GM12873 (cell line): ENCODE measurements around the gene PLA2G6.
A peak's percentile ranks its signal among the peaks of the same experiment; 100 is the strongest.

Experiments used
- TF ChIP-seq, protein P1 (sequence below): IDR thresholded peaks from 2 replicates; pipeline ENCODE4 v1.5.1; 2012; ENCODE audit warnings: low read depth, mild to moderate bottlenecking, moderate library complexity, low read length, control low read depth; ENCODE audit not compliant: insufficient read depth; ENCODE audit errors: missing control alignments

The PLA2G6 gene

DNA sequence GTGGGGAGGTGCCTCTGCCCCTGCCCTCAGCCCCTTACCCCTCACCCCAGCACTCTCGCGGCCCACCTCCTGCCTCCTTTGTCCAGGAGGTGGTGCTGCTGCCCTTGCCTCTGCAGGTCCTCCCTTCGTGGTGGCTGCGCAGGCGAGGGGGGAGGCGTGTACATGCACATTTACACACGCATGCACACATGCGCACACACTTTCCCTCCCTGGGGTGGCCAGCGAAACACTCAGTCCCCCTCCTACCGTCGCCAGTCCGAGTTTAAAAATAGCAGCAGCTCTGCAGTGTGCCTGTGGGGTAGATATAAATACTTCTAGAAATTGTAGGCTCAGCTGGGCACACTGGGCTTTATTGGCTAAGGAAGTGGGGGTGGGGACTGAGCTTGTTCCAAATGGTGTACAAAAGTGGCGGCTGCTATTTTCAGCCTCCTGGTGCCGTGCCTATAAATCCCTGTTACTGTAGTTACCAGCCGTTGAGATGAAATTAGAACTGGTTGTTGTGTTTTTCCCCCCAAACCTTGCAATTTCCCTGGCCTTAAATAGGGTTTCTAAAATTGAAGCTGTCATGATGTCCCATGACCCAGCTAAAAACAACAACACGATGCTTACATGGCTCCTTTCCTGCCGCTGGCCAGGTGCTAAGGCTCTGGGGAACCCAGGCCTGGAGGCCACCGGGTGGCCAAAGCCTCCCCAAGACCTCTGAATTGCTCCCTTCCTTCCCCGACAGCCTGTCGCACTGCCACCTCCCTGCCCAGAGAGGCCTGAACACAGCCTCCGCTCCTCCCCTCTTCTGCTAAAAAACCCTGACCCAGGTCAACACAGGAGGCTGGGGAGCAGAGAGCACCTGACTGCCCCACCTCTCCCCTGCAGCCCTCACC lies 112.0 kb downstream of the PLA2G6 start:
- TF ChIP-seq, protein P1, sequence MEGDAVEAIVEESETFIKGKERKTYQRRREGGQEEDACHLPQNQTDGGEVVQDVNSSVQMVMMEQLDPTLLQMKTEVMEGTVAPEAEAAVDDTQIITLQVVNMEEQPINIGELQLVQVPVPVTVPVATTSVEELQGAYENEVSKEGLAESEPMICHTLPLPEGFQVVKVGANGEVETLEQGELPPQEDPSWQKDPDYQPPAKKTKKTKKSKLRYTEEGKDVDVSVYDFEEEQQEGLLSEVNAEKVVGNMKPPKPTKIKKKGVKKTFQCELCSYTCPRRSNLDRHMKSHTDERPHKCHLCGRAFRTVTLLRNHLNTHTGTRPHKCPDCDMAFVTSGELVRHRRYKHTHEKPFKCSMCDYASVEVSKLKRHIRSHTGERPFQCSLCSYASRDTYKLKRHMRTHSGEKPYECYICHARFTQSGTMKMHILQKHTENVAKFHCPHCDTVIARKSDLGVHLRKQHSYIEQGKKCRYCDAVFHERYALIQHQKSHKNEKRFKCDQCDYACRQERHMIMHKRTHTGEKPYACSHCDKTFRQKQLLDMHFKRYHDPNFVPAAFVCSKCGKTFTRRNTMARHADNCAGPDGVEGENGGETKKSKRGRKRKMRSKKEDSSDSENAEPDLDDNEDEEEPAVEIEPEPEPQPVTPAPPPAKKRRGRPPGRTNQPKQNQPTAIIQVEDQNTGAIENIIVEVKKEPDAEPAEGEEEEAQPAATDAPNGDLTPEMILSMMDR, result peak; percentile 33

DNA sequence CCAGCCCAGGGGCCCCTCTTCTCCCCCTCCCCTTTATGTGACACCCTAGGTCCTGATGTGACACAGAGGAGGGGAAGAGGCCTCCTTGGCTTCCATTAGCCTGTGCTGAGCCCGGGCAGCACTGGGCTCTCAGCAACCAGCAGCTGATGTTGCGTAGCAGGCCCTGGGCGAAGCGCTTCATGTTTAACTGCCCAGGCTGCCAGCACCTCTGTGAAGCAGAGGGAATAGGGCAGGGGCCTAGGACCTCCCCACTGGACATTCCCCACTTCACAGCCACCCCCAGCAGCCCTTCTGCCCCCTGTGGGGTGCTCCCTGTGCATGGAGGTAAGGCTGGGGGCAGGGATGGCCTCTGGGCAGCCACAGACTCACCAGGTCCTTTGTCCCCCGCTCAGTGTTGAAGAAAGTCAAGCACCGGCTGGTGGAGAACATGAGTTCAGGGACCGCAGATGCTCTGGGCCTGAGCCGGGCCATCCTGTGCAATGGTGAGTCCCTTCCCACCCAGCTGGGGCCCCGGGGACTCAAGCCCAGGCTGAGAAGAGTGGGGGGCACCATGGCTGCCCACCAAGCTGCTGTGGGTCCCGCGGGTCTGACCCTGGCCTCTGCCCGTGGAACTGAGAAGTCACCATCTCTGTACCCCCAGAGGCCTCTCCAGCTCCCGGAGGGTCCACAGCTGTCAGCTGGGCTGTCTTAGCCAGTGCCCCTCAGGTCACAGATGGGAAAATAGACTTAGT lies 112.8 kb downstream of the PLA2G6 start:
- TF ChIP-seq, protein P1, result no peak

DNA sequence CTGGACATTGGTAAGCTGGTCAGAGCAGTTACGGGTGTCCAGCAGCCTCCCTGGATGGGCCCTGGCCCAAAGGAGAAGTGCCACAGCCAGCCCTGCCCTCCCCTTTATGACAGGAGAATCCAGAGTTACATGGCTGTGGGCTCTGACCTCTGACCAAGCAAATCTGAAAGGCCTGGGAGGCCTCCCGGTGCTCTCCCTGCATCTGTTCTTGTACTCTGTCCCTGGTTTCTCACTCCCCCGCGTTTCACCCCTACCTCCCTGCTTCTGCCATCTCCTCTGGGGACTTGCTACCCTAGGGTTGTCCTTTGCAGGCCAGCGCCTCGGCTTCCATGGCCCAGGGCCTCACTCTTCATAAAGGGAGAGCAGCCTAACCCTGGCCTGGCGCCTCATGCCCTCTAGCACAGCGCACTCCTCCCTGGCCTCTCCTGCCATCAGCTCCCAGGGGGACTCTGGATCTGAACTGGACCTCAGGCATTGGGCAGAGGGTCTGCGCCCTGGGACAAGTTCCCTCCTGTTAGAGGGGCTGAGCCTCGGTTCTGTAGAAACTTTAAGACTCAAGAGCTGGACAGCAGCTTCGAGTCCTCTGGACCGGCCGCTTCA lies 113.8 kb downstream of the PLA2G6 start:
- TF ChIP-seq, protein P1, result no peak

DNA sequence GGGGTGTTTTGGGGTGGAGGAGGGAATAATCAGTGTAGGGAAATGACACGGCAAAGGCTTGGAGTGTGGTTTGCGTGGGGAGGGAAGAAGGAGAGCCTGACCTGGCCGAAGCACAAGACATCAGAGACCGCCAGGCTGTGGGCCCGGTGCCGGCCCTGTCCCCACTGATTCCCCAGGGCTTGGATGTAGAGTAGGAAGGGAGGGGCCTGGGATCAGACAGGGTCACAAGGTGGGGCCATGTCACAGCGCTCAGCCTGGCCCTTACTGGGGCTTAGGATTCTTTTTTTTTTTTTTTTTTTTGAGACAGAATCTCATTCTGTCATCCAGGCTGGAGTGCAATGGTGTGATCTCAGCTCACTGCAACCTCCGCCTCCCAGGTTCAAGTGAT lies 114.6 kb downstream of the PLA2G6 start:
- TF ChIP-seq, protein P1, result no peak

DNA sequence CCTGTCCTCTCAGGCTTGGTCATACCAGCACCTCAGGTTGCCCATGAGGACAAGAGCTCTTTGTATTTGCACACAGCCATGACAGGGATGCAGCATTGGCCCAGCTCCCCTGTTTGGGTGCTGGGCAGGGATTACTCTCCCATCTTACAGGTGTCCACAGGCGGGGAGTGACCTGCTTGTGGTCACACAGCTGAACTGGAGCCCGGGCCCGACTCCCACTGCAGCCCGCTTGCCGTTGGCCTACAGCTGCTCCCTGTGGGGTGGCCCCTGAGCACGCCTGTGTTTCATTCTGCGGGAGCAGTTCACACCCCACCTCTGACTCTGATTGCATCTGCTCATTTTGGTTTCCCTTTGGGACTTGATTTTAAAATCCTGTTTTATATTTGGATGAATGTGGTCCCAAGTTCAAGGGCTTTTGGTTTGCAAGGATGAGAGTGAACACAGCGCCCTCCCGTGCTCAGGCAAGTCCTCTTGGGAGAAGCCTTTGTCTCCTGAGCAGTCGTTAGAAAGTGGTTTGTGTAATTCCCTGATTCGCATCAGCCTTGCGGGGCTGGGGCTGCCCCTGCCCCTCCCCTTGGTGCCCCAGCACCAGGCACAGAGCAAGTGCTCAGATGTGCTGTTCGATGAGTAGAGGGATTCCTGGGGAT lies 115.1 kb downstream of the PLA2G6 start:
- TF ChIP-seq, protein P1, result no peak

DNA sequence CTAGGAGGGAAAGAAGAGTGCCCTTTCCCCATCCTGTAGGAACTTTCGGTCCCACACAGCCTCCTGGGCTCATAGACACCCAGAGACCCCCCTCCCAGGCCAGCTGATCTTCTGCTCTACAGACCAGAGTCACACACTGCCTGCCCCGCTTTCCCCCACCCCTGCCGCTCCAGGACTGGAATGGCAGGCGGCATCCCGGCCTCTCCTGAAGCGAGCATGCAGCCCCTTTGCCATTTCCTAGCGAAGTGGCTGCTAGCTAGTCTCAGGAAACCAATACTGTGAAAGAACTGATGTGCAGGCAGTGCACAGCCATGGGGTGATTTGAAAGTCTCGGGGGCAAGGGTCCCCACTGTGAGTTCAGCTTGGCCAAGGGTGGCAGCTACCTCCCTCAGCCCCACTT lies 116.1 kb downstream of the PLA2G6 start:
- TF ChIP-seq, protein P1, result no peak
